GM21526 (cell line): ENCODE data around the gene PCDH12.

Experiments
- ATAC-seq: cut with Tn5 transposase; IDR thresholded peaks from one replicate; pipeline ENCODE4 v1.9.1; 2021; ENCODE audit warnings: moderate library complexity; ENCODE audit not compliant: unreplicated experiment, low FRiP score

The PCDH12 gene

DNA sequence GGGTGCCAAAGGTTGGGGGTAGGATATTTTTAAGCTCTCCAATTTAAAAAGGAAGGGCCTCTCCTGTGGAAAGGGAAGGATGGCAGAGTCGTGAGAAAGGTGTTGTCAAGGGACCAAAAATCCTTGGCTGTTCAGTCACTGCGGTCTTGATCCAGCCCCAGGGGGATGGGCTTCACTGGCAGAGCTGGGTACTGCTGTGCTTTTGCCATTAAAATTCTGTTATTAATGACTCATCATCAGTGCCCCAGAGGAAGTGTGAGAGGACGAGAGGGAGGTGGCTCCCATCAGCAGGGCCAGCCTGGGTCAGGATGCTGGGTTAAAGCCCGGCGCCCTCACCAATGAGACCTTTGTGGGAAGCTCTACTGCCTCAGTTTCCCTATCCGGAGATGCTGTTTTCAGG lies 16.7 kb downstream of the PCDH12 start:
- ATAC-seq: no peak

DNA sequence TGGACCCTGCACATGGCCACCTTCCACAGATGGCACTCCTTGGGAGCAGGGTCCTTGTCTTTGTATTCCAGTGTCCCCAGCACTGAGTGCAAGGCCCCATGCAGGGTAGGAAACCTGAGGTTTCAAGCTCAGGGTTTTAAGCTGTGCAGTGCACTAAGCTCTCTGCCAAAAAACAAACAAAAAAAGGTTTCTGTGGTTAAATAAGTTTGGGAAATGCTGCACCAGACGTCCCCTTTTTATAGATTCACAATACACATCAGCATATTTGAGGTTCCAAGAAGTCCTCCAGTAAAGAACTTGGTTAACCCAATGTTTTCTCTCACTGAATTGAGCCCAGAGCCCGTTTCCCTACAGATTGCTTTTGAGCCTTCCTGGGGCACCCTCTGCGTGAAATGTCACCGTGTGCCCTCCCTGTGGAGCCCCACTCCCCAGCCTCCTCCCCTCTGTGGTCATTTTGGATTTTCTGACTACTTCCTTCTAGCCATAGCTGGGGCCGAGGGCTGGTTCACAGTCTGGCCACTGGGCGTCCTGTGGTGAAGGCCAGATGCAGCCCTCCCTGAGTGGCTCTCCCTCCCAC lies 17.2 kb downstream of the PCDH12 start:
- ATAC-seq: no peak

DNA sequence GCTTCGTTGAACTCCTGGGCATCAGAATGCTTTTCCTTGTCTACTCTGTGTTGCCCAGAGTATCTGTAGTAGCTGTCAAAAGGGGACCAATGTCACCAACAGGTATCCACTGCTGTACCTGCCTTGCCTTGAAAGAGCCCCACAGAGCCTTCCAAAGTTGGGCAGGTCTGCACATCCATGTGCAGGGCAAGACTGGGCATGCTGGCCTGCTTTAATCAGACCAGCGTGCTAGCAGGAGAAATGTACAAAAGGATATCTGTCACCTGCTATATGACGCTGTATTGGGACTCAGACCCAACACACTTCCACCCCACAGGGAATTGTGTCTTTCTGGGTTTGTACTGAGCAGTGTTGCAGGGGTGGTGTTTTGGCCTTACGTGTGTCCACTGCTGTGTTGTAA lies 22.5 kb downstream of the PCDH12 start:
- no peak for ATAC-seq

DNA sequence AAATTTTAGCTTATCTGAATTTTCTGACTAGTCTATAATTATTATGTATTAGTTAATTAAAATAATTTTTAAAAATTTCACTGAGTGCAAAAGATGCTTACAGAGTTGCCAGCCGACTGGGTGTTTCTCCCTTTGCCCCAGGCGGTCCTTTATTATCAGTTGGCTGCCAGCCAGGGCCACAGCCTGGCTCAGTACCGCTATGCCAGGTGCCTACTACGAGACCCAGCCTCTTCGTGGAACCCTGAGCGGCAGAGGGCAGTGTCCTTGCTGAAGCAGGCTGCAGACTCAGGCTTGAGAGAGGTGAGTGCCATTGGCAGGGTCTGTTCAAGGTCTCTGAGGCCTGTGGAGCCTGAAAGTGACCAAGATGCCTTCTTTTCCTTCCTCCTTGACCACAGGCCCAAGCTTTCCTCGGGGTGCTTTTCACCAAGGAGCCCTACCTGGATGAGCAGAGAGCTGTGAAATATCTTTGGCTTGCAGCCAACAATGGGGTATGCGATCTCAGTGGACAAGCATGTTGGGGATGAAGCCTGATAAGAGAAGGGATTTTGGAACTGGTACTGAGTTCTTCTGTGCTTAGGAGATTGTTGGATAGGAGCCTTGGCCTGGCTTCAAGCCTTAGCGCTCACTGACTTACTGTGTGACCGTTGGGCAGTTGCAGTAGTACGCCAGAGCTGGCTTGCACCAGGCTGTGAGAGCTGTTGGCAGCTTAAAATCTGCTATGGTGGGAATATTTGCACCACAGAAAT lies 23.7 kb downstream of the PCDH12 start:
- ATAC-seq: no peak

DNA sequence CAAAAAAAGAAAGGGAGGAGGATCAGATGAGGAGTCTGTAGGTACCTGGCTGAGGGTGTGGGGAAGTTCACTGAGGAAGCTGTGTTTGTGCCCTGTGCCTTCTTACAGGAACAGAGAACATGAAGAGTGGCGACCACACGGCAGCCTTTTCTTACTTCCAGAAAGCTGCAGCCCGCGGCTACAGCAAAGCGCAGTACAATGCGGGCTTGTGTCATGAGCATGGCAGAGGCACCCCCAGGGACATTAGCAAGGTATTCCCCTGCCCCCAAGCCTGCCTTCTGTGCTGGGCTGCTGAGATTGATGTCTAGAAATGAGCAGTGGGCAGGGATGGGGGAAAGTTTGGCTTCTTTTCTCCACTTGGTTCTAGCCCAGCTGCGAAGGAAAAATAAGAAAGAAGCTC lies 24.9 kb downstream of the PCDH12 start:
- no peak for ATAC-seq

DNA sequence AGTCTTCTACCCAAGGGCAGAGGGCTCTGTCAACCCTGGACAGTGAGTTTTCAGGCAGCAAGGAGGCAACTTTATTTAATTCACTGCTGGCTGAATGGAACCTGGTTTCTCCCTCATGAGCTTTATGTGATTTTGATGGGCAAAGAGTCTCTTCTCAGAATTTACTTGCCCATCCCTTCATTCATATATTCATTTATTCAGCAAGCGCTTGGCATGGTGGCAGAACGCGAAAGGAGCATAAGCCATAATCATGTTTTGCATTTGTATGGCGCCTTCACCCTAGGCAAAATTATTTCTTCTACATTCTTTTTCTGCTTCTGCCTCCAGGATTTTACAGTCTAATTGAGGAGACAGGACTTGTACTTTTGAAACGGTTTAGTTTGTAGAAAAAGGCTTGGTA lies 26.3 kb downstream of the PCDH12 start:
- ATAC-seq: no peak

DNA sequence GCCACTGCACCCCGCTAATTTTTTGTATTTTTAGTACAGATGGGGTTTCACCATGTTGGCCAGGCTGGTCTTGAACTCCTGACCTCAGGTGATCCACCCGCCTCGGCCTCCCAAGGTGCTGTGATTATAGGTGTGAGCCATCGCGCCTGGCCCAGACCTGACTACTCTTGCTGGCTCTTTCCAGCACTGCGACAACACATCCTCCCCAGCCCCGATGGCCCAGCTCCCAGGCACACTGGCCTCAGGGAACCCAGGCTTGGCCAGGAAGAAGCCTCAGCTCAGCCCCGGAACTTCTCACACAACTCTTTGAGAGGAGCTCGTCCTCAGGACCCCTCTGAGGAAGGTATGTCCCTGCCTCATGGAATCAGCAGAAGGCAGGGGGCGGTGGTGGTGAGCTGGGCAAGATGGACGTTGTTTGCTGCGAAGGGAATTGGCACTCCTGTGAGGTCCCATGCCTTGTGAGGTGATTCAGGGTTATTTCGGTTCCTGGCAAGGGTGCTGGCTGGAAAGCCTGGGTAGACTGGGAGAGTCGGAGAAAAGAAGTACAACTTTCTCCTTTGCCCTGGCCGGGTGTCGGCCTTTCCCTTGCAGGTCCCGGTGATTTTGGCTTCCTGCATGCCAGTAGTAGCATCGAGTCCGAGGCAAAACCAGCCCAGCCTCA lies 28.5 kb downstream of the PCDH12 start:
- ATAC-seq: no peak

DNA sequence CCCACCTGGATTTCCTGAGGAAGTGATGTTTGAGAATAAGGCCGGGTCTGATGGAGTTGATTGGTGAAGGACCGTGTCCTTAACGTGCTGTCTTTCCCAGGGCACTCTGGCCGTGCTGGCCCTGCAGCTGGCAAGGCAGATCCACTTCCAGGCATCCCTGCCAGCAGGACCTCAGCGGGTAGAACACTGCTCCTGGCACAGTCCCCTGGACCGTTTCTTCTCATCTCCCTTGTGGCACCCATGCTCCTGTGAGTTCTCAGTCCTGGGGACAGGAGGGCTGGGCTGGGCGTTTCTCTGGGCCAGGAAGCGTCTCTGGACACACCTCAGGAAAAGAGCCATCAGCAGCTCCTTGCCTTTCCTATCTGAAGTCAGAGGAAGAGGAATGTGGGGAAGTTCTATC lies 30.0 kb downstream of the PCDH12 start:
- no peak for ATAC-seq

DNA sequence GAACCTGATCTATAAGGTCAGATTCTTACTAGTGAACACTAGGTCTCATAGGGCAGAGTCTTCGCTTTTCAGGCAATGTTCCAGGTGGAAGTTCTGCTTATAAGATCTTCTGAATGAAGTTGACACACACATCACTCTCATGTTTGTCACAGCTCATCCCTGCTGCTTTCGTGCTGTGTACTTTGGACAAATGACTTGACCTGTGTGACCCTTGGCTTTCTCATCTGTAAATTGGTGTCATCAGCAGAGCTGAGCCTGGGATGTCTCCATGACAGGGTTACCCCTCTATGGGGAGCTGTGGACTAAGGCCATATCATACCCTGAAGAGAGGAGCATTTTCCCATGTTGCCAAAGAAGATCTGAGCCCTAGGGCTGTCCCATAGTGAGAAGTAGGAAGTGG lies 31.6 kb downstream of the PCDH12 start:
- no peak for ATAC-seq

DNA sequence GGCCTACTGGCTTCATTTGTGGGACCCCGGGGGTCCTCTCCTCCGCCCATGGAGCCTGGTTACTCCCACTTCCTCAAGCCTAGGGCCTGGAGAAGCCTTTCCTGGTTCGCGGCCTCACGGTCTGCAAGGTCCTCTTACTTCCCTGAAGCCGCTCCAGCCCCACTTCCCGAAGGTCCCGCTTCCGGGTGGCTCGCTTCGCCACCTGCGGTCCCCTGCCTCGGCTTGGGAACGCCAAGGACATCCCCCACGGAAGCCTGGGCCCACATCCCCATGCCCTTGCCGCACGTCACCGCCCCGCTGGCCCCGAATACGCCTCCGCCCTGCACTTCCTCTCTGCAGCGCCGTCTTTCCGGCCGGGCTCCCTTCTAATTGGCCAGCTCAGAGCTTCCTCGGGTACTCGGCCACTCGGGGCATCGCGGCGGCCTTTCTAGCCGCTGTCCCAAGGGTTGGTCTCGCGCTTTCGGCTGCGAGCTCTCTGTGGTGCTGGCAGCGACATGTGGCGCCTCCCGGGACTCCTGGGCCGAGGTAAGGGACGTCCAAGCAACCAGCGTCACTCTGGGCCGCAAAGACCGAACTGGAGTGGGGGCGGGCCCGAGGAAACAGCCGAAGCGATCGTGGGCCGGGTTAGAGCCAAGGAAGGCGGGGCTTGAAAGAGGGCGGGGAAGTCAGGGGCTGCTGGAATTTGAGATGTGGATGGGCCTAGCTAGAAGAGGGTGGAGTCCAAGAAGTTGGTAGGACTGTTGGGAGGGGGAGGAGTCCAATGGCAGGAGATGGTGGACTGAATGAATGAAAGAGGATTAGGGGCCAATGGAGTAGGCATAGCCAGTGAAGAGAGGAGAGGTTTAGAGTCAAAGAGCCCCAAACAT lies 34.3 kb downstream of the PCDH12 start, which contains the start of gene DELE1:
TSS of gene DELE1 (plus strand) at position 424 of the 866 bp plus-strand sequence. CDS start at position 495, 71 bp downstream.
- peak; percentile 97 for ATAC-seq

DNA sequence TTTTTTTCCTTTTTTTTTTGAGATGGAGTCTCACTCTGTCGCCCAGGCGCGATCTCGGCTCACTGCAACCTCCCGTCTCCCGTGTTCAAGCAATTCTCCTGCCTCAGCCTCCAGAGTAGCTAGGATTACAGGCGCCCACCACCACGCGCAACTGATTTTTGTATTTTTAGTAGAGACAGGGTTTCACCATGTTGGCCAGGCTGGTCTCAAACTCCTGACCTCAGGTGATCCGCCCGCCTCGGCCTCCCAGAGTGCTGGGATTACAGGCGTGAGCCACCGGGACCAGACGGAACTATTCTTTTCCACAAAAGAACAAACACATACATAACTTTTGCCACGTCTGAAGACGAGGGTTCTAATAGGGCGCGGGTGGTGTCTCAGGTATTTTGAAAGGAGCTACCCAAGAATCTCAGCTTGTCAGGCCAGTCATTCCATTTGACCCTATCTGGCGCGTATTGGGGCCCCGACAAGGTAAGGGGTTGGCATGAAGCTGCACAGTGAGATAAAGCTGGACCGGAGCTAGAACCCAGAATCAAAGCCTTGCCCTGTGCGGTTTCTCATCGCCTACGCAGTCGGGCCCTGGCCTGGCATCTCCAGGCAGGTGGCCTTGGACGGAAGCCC lies 35.1 kb downstream of the PCDH12 start:
- peak; percentile 10 for ATAC-seq

DNA sequence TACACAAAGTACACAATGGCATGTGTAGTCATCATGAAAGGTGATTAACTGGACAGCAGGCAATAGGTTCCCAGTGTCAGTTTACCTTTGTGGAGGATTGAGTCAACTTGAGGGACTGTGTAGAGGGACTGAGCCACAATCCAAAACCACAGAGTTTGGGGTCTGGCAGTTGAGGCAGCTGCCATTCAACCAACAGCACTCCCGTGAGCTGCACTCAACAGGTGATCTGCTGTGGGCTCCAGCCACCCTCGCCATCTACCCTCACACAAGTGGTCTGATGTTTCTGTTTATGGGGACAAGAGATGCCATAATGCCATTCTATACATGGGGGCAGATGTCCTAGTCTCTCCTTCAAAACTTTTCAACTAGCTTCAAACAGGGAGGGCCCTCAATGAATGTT lies 37.2 kb downstream of the PCDH12 start:
- ATAC-seq: no peak

DNA sequence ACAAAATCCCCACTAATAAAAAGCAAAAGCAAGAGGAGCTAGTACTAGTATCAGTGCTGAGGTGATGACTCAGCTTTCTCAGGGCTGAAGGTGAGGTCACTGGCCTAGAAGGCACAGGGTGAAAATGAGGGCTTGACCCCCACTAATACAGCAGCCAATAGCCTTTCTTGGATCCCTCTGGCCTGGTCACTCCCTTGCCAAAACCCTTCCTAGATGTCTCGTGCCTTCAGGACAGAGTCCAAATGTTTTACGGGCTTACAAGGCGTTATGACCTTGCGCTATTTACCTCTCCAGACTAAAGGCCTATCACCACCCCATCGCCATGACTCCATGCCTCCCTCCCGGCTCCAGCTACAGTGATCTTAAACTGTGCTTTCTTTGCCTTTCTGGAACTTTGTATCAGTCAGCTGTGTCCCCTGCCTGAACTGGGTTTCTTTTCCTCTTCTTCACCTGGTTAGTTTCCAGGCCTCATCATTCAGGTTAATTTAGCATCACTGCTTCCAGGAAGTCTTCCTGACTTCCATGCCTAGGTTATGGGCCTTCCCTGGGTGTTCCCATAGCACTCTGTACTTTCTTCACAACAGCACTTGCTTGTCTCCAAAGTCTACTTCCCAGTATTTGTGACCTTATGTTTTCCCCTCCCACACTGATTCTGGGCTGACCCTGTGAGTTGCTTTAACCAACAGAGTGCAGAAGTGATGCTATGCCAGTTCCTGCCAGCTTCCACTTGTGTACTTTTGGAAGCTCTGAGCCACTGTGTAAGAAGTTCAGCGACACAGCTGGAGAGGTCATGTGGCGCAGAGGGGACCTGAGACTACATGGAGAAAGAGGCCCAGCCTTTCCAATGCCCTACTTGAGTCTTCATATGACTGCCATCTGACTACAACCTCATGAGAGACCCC lies 38.5 kb downstream of the PCDH12 start:
- no peak for ATAC-seq

DNA sequence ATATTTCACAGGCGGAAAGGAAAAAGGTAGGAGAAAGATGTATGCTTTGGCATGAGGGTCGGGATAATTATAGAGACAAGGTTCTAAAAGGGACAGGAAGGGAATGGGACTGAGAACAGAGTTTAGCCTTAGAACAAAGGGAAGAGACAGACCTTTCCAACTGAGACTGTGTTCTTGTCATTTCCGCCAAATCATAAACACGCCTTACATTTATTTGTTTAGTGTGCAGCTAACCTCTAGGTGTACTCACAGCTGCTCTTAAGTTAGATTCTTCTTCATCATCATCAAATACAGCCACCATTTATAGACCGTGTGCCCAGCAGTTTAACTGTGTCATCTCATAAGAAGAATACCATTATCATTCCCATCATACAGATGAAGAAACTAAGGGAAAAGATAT lies 40.2 kb downstream of the PCDH12 start:
- ATAC-seq: no peak

DNA sequence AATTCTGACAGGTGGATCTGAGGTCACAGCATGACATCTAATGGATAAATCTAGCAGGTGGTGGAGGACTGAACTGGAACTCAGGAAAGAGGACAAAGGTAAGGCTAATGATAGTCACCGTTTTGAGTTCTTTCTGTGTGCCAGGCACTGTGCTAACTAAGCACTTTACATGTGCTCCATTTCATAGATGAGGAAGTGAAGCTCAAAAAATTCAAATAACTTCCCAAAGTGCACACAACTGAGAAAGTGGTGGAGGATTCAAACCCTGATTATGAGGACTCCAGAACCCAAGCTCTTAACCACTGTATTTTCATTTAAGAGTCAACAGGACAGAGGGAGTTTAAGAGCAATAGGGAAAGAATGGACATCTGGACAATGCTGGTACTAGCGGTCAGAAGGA lies 41.5 kb downstream of the PCDH12 start:
- ATAC-seq: no peak

DNA sequence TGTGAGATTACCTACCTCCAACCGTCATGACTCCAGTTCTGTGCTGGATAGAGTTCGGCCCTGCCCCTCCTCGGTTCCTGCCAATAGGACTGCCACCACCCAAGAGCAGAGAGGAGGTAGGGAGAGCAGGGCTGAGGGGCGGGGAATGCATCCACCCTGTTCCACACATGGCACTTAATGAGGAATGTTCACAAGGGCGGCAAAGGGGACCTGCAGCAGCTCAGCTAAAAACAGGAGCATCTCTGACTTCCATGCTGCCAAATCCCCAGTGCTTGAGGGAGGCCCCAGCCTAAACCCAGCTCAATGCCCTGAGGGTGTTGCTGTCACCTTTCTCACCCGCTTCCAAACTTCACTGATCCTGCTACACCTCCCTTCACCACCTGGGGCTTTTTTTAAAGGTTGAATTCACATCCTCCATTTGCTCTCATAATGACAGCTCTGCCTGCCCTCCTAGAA lies 42.1 kb downstream of the PCDH12 start:
- ATAC-seq: no peak

DNA sequence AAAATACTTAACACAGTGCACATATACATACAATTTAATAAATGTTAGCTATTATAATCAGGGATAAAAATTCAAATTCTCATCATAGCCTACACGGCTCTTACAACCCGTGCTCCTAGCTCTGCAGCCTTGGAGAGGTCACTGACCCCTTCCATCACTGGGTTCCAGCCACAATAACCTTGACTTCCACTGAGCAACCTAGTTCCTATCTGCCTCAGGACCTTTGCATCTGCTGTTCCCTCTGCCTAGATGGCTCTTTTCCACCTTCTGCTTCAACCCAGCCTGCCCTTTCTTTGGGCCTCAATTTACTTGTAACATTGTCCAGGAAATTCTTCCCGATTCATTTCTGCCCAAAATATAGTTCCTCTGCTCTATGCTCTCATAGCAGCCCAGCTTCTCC lies 43.2 kb downstream of the PCDH12 start:
- ATAC-seq: no peak

DNA sequence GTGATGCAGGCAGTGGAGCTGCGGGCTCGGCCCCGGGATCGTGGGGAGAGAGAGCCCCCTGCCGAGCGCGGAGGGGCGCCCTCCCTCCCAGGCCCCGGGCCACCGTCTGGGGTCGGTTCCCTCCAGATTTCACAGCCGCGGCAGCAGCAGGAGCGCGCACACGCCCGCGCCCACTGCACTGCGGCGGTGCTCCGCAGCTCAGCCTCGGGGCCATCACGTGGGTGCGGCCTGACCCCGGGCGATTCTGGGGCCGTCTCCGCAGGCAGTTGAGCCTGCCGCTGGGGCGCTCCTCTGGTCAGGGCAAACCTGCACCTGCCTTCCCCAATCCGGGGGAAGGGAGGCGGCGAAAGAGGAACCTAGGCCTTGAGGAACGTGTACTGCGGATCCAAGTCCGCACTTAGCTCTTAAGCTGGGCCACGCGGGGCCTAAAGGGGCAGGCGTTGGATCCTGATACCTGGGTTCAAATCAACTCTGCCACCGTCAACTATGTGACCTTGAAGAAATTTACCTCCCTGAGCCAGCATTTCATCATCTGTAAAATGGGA lies 43.7 kb downstream of the PCDH12 start:
- ATAC-seq: peak; percentile 38

DNA sequence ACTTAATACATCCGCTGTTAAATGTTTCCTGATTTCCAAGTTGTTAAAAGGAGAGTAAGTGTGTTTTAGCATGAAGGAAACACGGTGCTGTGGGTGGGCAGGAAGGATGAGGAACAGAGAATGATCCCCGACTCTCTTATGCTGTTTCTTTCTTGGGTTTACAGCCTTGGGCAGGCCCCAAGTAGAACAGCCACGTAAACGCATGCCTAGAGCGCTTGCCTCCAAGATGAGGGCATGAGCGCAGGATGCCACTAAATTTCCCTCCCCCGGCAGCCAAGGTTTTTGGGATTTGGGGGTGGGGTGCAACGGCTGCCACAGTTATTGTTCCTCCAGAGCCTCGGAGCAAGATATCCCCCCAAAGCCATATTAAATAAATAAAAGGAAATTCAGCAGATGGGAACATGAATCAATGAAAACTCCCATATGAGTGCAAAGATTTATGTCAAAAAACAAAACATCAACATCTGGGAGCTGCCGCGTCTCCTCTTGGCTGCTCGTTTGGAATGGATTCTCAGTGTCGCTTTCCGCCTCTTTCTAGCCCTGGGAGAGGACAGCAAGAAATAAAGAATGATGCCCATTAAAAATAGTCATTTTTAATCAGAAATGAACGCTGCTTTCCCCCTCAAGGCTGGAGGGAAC lies 44.3 kb downstream of the PCDH12 start:
- no peak for ATAC-seq
